GM23248 (cell line): ENCODE measurements around the gene GLRX.

Experiments
- EZH2 ChIP-seq: fragments of 200-600 bp; sonication (generic); IDR thresholded peaks from 2 replicates; pipeline ENCODE4 v1.6.1; 2018; ENCODE audit warnings: antibody characterized with exemption, mild to moderate bottlenecking; ENCODE audit not compliant: insufficient read depth, poor library complexity, severe bottlenecking
- EZH2phosphoT487 ChIP-seq: fragments of 200-600 bp; sonication (generic); IDR thresholded peaks from 2 replicates; pipeline ENCODE4 v1.6.1; 2018; ENCODE audit warnings: antibody characterized with exemption, moderate library complexity, mild to moderate bottlenecking, low read depth; ENCODE audit not compliant: insufficient read depth

DNA sequence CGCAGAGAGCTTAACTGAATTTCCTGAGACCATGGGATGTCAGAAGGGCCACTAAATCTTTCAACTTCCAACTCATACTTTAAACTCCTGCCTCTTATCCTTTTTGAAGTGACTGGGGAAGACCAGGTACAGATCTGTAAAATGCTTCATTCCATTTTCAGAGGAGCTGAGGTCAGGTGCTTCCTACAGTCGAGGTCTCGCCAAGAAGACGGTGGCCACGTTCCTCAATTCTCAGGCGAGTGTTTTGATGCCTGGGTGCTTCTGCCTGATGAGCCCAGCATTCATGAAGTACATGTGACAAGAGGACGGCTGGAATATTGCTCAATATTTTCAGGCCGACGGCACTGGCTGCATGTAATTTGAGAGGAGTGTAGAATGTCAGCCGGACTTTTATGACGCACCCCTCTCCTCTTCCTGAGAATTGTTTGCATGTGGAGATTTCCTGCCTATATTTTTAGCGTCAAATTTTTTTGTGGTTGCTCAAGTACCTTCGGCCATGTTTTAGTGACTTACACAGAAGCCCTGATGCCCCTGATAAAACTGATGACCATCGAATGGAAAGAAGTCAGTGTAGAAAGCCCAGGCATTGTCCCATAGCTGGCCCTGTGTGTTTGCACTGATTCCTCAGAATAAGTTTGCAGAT, 38.8 kb upstream of the GLRX start:
- no peak for TF ChIP-seq EZH2
- no peak for TF ChIP-seq EZH2phosphoT487
